GM13976 (cell line): ENCODE measurements around the gene ZSWIM6.
"Not testable (repeated sequence)": the region's sequence is repeated elsewhere in the genome, so short reads cannot be mapped to it uniquely, and the experiment has no call there.

ENCODE experiments used
- DNase-seq: peaks from one replicate; pipeline ENCODE4 v3.0.0; 2012; ENCODE audit warnings: low spot score
- in situ Hi-C: fragments of 300-500 bp; cut with MboI; formaldehyde crosslinking; loops from one replicate; pipeline ENCODE4 v1.12.0; 2022; ENCODE audit warnings: low sequenced_read_pairs, mixed read lengths, inconsistent platforms; ENCODE audit not compliant: unreplicated experiment
- TF ChIP-seq, protein P1 (sequence below): IDR thresholded peaks from 2 replicates; pipeline ENCODE4 v1.5.1; 2012; ENCODE audit warnings: borderline replicate concordance, mild to moderate bottlenecking; ENCODE audit not compliant: insufficient read depth; ENCODE audit errors: extremely low read depth, missing control alignments, control extremely low read depth

The ZSWIM6 gene

DNA sequence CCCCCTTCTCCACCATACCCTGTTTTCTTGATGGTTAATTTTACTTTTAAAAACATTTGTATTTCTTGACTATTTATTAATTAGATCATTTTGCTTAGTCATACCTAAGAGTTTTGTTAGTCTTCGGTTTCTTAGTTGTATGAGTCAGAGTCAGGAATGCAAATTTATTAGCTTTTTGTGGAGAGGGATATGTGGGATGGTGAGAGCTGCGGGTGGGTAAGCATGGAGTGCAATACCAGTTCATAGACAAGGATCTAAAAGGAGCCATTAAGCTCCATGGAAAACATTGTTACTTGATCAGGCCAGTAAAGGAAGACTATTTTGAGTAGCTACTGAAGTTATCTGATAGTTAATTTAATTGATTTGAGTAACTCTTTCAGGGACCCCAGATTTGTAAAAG, 77.5 kb downstream of the ZSWIM6 start:
- in situ Hi-C loops: no loop called here
- no peak for DNase-seq
- TF ChIP-seq, protein P1, sequence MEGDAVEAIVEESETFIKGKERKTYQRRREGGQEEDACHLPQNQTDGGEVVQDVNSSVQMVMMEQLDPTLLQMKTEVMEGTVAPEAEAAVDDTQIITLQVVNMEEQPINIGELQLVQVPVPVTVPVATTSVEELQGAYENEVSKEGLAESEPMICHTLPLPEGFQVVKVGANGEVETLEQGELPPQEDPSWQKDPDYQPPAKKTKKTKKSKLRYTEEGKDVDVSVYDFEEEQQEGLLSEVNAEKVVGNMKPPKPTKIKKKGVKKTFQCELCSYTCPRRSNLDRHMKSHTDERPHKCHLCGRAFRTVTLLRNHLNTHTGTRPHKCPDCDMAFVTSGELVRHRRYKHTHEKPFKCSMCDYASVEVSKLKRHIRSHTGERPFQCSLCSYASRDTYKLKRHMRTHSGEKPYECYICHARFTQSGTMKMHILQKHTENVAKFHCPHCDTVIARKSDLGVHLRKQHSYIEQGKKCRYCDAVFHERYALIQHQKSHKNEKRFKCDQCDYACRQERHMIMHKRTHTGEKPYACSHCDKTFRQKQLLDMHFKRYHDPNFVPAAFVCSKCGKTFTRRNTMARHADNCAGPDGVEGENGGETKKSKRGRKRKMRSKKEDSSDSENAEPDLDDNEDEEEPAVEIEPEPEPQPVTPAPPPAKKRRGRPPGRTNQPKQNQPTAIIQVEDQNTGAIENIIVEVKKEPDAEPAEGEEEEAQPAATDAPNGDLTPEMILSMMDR: no peak

DNA sequence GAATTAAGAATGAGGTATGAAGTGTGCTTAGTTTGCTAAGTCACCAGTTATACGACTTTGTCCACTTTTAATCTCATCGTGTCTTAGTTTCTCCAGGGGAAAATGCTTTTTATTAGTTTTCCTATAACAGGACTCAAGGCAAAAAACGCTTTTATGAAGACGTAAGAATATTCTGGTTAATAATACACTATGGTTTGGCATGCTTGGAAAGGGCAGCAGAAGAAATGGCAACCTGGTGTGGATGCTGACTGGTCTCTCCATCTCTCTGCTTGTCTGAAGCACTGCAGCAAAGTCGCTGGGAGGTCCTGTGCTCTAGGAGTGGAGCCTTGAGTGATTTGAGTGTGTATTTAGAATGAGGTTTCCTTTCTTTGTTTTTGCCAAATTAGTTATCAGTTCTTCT, 78.8 kb downstream of the ZSWIM6 start:
- no peak for DNase-seq
- in situ Hi-C loops: no loop called here
- TF ChIP-seq, protein P1: no peak

DNA sequence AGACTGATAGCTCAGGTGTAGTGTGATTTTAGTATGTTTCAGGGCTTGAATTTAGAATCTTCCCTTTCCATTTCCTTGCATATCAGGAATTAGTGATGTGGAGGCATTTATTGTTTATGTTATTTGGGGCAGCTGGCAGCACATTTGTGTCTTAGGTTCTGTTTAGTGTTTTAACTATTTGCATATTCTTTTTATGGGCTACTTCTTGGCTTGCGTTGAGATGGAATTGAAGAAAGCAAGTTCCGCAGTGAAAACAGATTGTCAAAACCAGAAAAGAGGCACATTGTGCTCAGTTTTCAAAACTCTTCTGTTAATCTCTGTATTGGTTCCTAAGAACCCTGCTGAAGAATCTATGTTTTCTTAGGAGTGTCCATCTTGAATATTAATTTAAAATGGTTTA, 80.3 kb downstream of the ZSWIM6 start:
- no peak for DNase-seq
- TF ChIP-seq, protein P1: no peak
- in situ Hi-C loops: no loop called here

DNA sequence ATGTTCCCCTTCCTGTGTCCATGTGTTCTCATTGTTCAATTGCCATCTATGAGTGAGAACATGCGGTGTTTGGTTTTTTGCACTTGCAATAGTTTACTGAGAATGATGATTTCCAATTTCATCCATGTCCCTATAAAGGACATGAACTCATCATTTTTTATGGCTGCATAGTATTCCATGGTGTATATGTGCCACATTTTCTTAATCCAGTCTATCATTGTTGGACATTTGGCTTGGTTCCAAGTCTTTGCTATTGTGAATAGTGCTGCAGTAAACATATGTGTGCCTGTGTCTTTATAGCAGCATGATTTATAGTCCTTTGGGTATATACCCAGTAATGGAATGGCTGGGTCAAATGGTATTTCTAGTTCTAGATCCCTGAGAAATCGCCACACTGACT, 81.1 kb downstream of the ZSWIM6 start:
- DNase-seq, in situ Hi-C loops: not testable (repeated sequence)

DNA sequence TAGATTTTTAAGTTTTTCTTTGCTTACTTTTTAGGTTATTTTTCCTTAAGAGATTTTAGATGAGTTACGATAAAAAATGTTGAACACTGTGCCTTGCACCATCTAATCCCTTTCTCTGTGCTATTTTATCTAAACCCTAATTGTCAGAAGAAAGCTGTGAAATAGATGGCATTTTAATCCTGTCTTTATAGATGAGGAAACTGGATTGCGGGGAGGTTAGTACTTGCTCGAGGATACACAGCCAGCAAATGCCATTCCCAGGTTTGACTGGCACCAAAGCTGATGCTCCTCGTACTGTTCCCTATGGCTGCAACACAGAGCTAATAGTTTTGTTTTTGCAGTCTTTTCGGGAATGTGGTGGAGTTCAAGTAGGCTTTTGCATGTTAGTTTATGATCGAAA, 82.7 kb downstream of the ZSWIM6 start:
- TF ChIP-seq, protein P1: no peak
- no peak for DNase-seq
- in situ Hi-C loops: no loop called here

DNA sequence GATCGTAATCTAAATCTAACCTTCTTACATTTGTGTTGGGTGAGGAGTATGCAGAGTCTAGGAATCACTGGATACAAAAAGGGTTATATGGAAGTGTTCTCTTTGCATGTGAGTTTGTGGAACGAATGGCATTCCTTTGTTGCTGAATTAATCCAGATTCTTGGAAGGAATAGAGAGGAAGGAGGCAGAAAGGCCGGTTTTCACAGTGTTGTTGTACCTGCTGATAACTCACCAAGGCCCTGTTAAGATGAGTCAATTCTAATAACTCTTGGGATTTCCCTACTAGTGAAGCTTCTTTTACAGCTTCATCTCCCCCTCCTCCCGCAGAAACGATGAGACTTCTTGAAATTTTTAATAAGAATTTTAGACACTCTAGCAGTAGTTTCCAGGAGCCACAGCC, 84.0 kb downstream of the ZSWIM6 start:
- in situ Hi-C loops: no loop called here
- TF ChIP-seq, protein P1: no peak
- no peak for DNase-seq

DNA sequence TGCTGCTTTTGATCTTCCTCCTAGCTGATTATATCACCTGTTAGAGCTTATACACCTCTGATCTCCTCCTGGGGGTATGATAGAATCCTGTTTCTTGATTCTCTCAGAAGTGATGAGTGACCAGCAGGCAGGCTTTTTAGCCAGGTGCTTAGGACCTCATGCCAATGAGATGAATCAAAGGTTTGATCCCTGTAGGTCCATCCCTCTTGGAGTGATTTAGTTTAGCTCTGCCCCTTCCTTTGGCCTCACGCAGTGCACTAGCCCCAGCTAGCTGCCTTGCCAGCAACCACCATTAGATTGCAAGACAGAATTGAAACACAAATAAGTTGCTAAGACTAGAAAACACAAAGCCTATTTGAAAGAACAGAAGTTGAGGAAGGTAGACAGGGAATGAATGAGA, 84.4 kb downstream of the ZSWIM6 start:
- TF ChIP-seq, protein P1: no peak

DNA sequence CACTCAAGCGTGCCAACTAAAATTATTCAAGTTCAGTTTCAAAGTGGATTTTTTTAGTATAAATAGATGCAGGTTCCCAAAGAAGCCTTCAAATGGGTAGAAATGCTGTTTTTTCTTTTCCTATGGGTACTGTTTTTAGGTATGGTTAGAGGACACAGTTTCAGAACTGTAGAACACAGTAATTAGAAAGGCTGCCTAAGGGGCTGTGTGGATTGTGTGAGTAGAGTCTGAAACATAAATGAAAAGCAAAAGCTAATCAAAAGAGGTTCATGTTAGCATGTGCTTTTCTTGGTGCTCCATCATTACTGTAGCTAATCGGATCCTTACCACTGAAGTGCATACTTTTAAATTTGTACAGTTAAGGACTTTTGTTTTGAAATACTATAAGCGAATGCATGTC, 85.3 kb downstream of the ZSWIM6 start:
- in situ Hi-C loops: no loop called here
- no peak for DNase-seq
- TF ChIP-seq, protein P1: no peak

More for the DNA sequence above, 84.4 kb downstream of the ZSWIM6 start:
- DNase-seq: no peak
- in situ Hi-C loops: no loop called here
